Measurements from ENCODE around the gene B4GALT7. TPM values are rescaled to one million over a fixed set of nuclear protein-coding genes. Genes with fewer than 3 reads are reported as not detected.

B4GALT7 gene
- total and polyA plus RNA-seq, 8 donors = 19.8 to 27.4 (median 23.2) TPM

GRCh38 chr5:177578316-177578715 is 21.6 kb upstream of the B4GALT7 start:
- TF ChIP-seq CTCF (IDR thresholded peaks at IDR 0.05) = no peak
- DNase-seq (no peak), ATAC-seq (no peak)
- no peak overlapping the region for H3K4me3 ChIP-seq
- no peak overlapping the region for H3K27ac ChIP-seq
- intact Hi-C loops (cut with DNase I) = no loop called here
- peaks cover 0 to 16% of the 10 kb centered on the region in 2 donors for H3K27me3 ChIP-seq
- H3K36me3 ChIP-seq = no peaks in the 10 kb centered on the region
- no peaks in the 10 kb centered on the region for H3K9me3 ChIP-seq
- no peaks in the 10 kb centered on the region for H3K4me1 ChIP-seq

- intact Hi-C loops (cut with DNase I) = no loop called here
- peaks cover 0 to 3% of the 10 kb centered on the region in 2 donors for H3K36me3 ChIP-seq
- no peak for DNase-seq
- no peak overlapping the region for H3K27ac ChIP-seq
- no peak overlapping the region for H3K4me3 ChIP-seq
- H3K27me3 ChIP-seq = peaks cover 0 to 39% of the 10 kb centered on the region in 2 donors
- peaks cover 6 to 10% of the 10 kb centered on the region in 2 donors for H3K4me1 ChIP-seq
- no peak for ATAC-seq
- no peaks in the 10 kb centered on the region for H3K9me3 ChIP-seq
- no peak for TF ChIP-seq CTCF (IDR thresholded peaks at IDR 0.05)
Observed at GRCh38 chr5:177588413-177588909, 11.5 kb upstream of the B4GALT7 start.

- TF ChIP-seq CTCF (IDR thresholded peaks at IDR 0.05) = no peak
- H3K27ac ChIP-seq = no peak overlapping the region
- DNase-seq = no peak
- peaks cover 0 to 24% of the 10 kb centered on the region in 2 donors for H3K27me3 ChIP-seq
- peaks cover 9 to 24% of the 10 kb centered on the region in 2 donors for H3K4me1 ChIP-seq
- peaks cover 0 to 23% of the 10 kb centered on the region in 2 donors for H3K36me3 ChIP-seq
- ATAC-seq = no peak
- H3K4me3 ChIP-seq = no peak overlapping the region
- intact Hi-C loops (cut with DNase I) = no loop called here
- no peaks in the 10 kb centered on the region for H3K9me3 ChIP-seq
Observed at GRCh38 chr5:177590406-177590805, 9.5 kb upstream of the B4GALT7 start.

GRCh38 chr5:177591690-177592009 is 8.3 kb upstream of the B4GALT7 start:
- Histone ChIP-seq H3K27me3 (peaks cover 0 to 22% of the 10 kb centered on the region in 2 donors), H3K4me3 (peak overlapping the region; percentile 97 to 99), H3K9me3 (no peaks in the 10 kb centered on the region), H3K36me3 (peaks cover 0 to 35% of the 10 kb centered on the region in 2 donors), H3K27ac (peak overlapping the region in 1 of 2 donors; percentile 84), H3K4me1 (peaks cover 9 to 24% of the 10 kb centered on the region in 2 donors)
- TF ChIP-seq CTCF (IDR thresholded peaks at IDR 0.05) = no peak
- ATAC-seq (no peak), DNase-seq (no peak)
- intact Hi-C loops (cut with DNase I) = no loop called here

- peak in 1 of 2 donors; percentile 42 for TF ChIP-seq CTCF (IDR thresholded peaks at IDR 0.05)
Observed at GRCh38 chr5:177592010-177592834, 7.7 kb upstream of the B4GALT7 start, which contains the start of gene TMED9. Gene TMED9 (plus strand): TSS chr5:177592203. CDS start chr5:177592215, 12 bp downstream.

More at GRCh38 chr5:177592010-177592834, 7.7 kb upstream of the B4GALT7 start, which contains the start of gene TMED9:
- Histone ChIP-seq H3K27ac (peak within 1 kb of the TSS; percentile 61 to 84), H3K9me3 (no peaks in the 10 kb centered on the region), H3K4me1 (peaks cover 9 to 24% of the 10 kb centered on the region in 2 donors), H3K27me3 (peaks cover 0 to 22% of the 10 kb centered on the region in 2 donors), H3K36me3 (peaks cover 0 to 40% of the 10 kb centered on the region in 2 donors), H3K4me3 (peak within 1 kb of the TSS; percentile 97 to 99)
- DNase-seq (peak; percentile 72 to 99 (median 88)), ATAC-seq (peak; percentile 99)
- intact Hi-C loops (cut with DNase I) = no loop called here
